Psoas muscle (tissue), 8 donors: ENCODE data around the gene CCDC102B. TPM values are rescaled to one million over a fixed set of nuclear protein-coding genes. Genes with fewer than 3 reads are reported as not detected.

Experiments
- ATAC-seq, 4 donors: fragments of 200-7000 bp; cut with Tn5 transposase; one replicate each; pipeline ENCODE4 v1.9.1; 2020; ENCODE audit warnings: moderate library complexity in 3 of 4, mild to moderate bottlenecking in 2 of 4
- DNase-seq, 2 donors: peaks; one replicate each; pipeline ENCODE4 v3.0.0-alpha.2; 2020
- H3K27ac ChIP-seq: fragments of 200-600 bp; one replicate; pipeline ENCODE4 v1.8.0; 2022
- H3K27me3 ChIP-seq, 3 donors: fragments of 200-600 bp in 1 of 3; one replicate each; pipeline versions ENCODE4 v1.6.1 to v1.8.0; 2013 to 2022; ENCODE audit warnings: low read length in 2 of 3, mild to moderate bottlenecking in 2 of 3, moderate library complexity in 1 of 3; ENCODE audit not compliant: insufficient read depth in 3 of 3
- H3K36me3 ChIP-seq, 2 donors: fragments of 200-600 bp in 1 of 2; one replicate each; pipeline versions ENCODE4 v1.6.1 to v1.8.0; 2013 to 2022; ENCODE audit warnings: low read depth in 1 of 2, mild to moderate bottlenecking in 1 of 2, moderate library complexity in 1 of 2; ENCODE audit not compliant: insufficient read depth in 1 of 2
- H3K4me1 ChIP-seq: fragments of 200-600 bp; one replicate; pipeline ENCODE4 v1.8.0; 2022
- H3K4me3 ChIP-seq: fragments of 200-600 bp; one replicate; pipeline ENCODE4 v1.8.0; 2022; ENCODE audit warnings: mild to moderate bottlenecking
- H3K9me3 ChIP-seq: fragments of 200-600 bp; one replicate; pipeline ENCODE4 v1.8.0; 2022
- CTCF ChIP-seq: fragments of 200-600 bp; IDR thresholded peaks from one replicate; pipeline ENCODE4 v1.8.0; 2022; ENCODE audit warnings: antibody characterized with exemption
- WGBS, 3 donors: extraction: QIAGEN DNeasy Blood & Tissue Kit; methylation state at CpG; one replicate each; pipeline versions ENCODE4 v1.1.6 to v1.1.7; 2013; 5-methylcytosine and 5-hydroxymethylcytosine counted together
- intact Hi-C, 2 donors: fragments of 100-400 bp; cut with DNase I; formaldehyde crosslinking; loops; one replicate each; pipeline versions ENCODE4 v1.11.0 to v1.14.2; 2022
- polyA plus RNA-seq, 3 donors: library from polyadenylated mRNA; stranded (reverse); fragments of 200-250 nt; gene quantifications; one replicate each; pipeline ENCODE4 v1.2.3, GENCODE V29; 2013
- total RNA-seq, 4 donors: library from RNA; stranded (reverse); fragmentation: NEBNext Ultra II Directional in 2 of 4; extraction: Animal tissue kit (Norgen Biotek cat#: 25700) in 2 of 4; gene quantifications; one replicate each; pipeline versions ENCODE4 v1.2.1 to v1.2.4, GENCODE V29; 2021 to 2023
- donor health status: healthy with polysubstance abuse.
- donor health status: DM: no; HTN: no; CAD: no; lungs with moderate emphysema.
- donor health status: Bipolar disorder and iron deficiency.
- donor health status: healthy.
- donor health status: DM: yes; HTN: yes; CAD: no.
- donor health status: DM: no; HTN: no; CAD: no.
- donor health status: DM: no; HTN: no; CAD: no.
- donor health status: DM: yes; HTN: yes; CAD: no.

The CCDC102B gene
- total and polyA plus RNA-seq, 7 donors, result 0.66 to 3.5 (median 1.5) TPM

- no peak for ATAC-seq
- H3K9me3 ChIP-seq, result no peaks in the 10 kb centered on the region
- H3K27me3 ChIP-seq, result no peaks in the 10 kb centered on the region
- intact Hi-C loops, result no loop called here
- 74 to 81% (median 77%) methylated on average over 3 of the region's 3 CpGs for WGBS, 3 donors
- TF ChIP-seq CTCF, result no peak
- no peaks in the 10 kb centered on the region for H3K4me1 ChIP-seq
- H3K36me3 ChIP-seq, result no peaks in the 10 kb centered on the region
- no peak for DNase-seq
- H3K4me3 ChIP-seq, result no peak overlapping the region
- H3K27ac ChIP-seq, result no peak overlapping the region
Observed at GRCh38 chr18:68960355-68960754, 162.5 kb downstream of the CCDC102B start.

- Histone ChIP-seq H3K9me3 (no peaks in the 10 kb centered on the region), H3K4me3 (no peak overlapping the region), H3K27ac (no peak overlapping the region), H3K36me3 (no peaks in the 10 kb centered on the region), H3K4me1 (no peaks in the 10 kb centered on the region), H3K27me3 (no peaks in the 10 kb centered on the region)
- 75 to 84% (median 81%) methylated on average over 3 of the region's 3 CpGs for WGBS, 3 donors
- ATAC-seq (no peak), DNase-seq (no peak)
- intact Hi-C loops, result no loop called here
- TF ChIP-seq CTCF, result no peak
Observed at GRCh38 chr18:68962623-68963022, 164.7 kb downstream of the CCDC102B start.

GRCh38 chr18:68965817-68966216 lies 167.9 kb downstream of the CCDC102B start:
- WGBS, 3 donors, result 58 to 66% (median 59%) methylated on average over 3 of the region's 3 CpGs
- intact Hi-C loops, result no loop called here
- H3K27ac ChIP-seq, result no peak overlapping the region

GRCh38 chr18:68969027-68969426 lies 171.1 kb downstream of the CCDC102B start:
- no peak for TF ChIP-seq CTCF
- no peaks in the 10 kb centered on the region for H3K27me3 ChIP-seq
- no peaks in the 10 kb centered on the region for H3K4me1 ChIP-seq
- H3K9me3 ChIP-seq, result no peaks in the 10 kb centered on the region
- DNase-seq, result no peak
- intact Hi-C loops, result no loop called here
- H3K36me3 ChIP-seq, result no peaks in the 10 kb centered on the region
- H3K27ac ChIP-seq, result no peak overlapping the region
- H3K4me3 ChIP-seq, result no peak overlapping the region
- 77 to 85% (median 78%) methylated on average over 5 of the region's 5 CpGs for WGBS, 3 donors
- ATAC-seq, result no peak

More at GRCh38 chr18:68965817-68966216, 167.9 kb downstream of the CCDC102B start:
- no peak for DNase-seq
- Histone ChIP-seq H3K27me3 (no peaks in the 10 kb centered on the region), H3K4me3 (no peak overlapping the region), H3K9me3 (no peaks in the 10 kb centered on the region), H3K36me3 (no peaks in the 10 kb centered on the region), H3K4me1 (no peaks in the 10 kb centered on the region)
- TF ChIP-seq CTCF, result no peak
- ATAC-seq, result no peak

GRCh38 chr18:68972176-68972575 lies 174.3 kb downstream of the CCDC102B start:
- TF ChIP-seq CTCF, result no peak

More at GRCh38 chr18:68972176-68972575, 174.3 kb downstream of the CCDC102B start:
- no peaks in the 10 kb centered on the region for H3K9me3 ChIP-seq
- DNase-seq (no peak), ATAC-seq (no peak)
- intact Hi-C loops, result no loop called here
- H3K4me3 ChIP-seq, result no peak overlapping the region
- 63 to 80% (median 66%) methylated on average over 5 of the region's 5 CpGs for WGBS, 3 donors
- H3K36me3 ChIP-seq, result no peaks in the 10 kb centered on the region
- no peaks in the 10 kb centered on the region for H3K4me1 ChIP-seq
- H3K27ac ChIP-seq, result no peak overlapping the region
- no peaks in the 10 kb centered on the region for H3K27me3 ChIP-seq
